Fibroblast of villous mesenchyme (primary cell): Measurements from ENCODE around the gene PTPN18. TPM values are rescaled to one million over a fixed set of nuclear protein-coding genes. Genes with fewer than 3 reads are reported as not detected.

Experiments used
- DNase-seq: peaks from one replicate; pipeline ENCODE4 v3.0.0-alpha.2; 2010; ENCODE audit warnings: low read depth
- H3K4me3 ChIP-seq: 2 replicates; pipeline ENCODE4 v1.5.1; 2011; ENCODE audit warnings: low read depth, mild to moderate bottlenecking, low read length
- total RNA-seq: library from RNA; depleted of rRNA; stranded (reverse); fragments of >200 nt; gene quantifications from 2 replicates; pipeline ENCODE4 v1.2.3, GENCODE V29; 2012
- TF ChIP-seq, protein P1 (sequence below): IDR thresholded peaks from 2 replicates; pipeline ENCODE4 v1.5.1; 2012; ENCODE audit warnings: low read depth, mild to moderate bottlenecking, low read length; ENCODE audit not compliant: insufficient read depth

The PTPN18 gene
- total RNA-seq, 1 donor = 17.7 TPM

DNA sequence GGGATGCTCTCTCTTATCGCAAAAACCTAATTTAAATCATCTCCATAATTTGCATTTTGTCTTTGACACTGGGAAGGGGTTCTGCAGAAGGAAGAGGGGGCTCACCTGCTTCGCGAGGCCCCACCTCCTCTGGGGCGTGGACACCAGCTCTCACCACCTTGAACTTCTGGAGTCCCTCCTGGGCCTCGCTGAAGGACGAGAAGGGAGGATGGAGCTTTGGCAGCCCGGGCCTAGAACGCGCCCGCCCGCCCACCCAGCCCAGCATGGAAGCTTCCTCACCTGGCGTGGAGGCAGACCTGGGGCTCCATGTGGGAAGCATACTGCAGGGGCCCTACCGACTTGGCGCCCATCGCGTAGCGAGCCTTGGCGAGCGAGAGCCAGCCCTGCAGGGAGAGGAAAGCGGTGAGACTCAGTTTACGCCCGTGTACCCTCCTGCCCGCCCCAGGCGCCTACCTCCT lies 14.3 kb upstream of the PTPN18 start:
- DNase-seq = no peak
- H3K4me3 ChIP-seq = peak overlapping the region; percentile 91
- TF ChIP-seq, protein P1, sequence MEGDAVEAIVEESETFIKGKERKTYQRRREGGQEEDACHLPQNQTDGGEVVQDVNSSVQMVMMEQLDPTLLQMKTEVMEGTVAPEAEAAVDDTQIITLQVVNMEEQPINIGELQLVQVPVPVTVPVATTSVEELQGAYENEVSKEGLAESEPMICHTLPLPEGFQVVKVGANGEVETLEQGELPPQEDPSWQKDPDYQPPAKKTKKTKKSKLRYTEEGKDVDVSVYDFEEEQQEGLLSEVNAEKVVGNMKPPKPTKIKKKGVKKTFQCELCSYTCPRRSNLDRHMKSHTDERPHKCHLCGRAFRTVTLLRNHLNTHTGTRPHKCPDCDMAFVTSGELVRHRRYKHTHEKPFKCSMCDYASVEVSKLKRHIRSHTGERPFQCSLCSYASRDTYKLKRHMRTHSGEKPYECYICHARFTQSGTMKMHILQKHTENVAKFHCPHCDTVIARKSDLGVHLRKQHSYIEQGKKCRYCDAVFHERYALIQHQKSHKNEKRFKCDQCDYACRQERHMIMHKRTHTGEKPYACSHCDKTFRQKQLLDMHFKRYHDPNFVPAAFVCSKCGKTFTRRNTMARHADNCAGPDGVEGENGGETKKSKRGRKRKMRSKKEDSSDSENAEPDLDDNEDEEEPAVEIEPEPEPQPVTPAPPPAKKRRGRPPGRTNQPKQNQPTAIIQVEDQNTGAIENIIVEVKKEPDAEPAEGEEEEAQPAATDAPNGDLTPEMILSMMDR = no peak

DNA sequence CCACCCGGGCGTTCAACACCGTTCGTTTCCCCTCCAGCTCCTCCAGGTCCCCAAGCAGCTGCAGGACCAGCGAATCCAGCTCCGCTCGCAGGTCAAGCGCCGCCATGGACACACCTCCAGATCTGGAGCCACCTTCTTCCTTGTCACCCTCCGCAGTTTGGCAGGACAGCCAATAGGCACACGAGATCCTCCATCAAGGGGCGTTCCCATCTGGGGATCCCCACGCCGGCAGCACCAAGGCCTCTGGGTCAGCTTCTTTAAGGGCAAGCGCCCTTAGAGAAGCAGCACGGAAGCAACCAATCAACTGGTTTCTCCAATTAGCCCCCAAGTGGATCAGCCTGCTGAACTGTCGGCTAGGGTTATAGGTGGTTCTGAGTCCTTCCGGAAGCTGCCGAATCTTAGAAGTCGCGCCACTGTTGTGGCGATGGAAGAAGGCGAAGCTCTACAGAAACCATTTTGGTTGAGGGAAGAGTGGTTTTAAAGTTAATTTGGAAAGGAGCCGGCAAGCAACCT lies 13.8 kb upstream of the PTPN18 start:
- peak; percentile 94 for DNase-seq
- peak overlapping the region; percentile 91 for H3K4me3 ChIP-seq
- TF ChIP-seq, protein P1 = no peak

DNA sequence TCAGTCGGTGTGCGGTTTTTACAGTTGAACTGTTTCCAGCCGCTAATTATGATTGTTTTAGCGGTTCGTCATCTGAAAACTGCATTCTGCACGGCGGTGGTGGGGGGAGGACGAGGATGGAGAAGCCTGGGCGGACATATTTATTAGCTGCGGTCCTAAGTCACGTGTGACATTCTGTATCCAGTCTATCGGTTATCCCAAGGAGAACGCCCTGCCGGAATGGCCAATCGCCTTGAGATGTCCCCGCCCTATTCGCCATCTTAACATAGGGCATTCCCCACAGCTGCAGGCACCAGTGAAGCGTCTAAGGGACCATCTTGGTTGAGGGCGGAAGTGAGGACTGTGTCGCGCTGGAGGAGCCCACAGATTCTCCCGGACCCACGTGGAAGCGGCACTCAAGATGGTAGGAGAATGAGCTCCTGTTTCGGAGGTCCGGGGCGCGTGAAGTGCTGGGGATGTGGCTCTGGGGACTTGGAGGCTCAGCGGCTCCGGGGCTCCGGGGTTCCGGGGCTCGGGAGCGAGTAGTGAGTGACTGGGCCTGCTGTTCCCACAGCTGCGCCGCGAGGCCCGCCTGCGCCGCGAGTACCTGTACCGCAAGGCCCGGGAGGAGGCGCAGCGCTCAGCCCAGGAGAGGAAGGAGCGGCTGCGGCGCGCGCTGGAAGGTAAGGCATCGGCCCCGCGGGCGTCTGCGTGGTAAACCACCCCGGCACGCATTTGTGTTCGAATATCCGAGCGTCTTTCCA lies 13.2 kb upstream of the PTPN18 start, which contains the start of gene IMP4:
Gene IMP4, plus strand, starts transcription at position 365 of the 743 bp plus-strand sequence. Its CDS starts 36 bp downstream, at position 401.
- TF ChIP-seq, protein P1 = peak; percentile 45
- H3K4me3 ChIP-seq = peak within 1 kb of the TSS; percentile 91
- peak; percentile 100 for DNase-seq

DNA sequence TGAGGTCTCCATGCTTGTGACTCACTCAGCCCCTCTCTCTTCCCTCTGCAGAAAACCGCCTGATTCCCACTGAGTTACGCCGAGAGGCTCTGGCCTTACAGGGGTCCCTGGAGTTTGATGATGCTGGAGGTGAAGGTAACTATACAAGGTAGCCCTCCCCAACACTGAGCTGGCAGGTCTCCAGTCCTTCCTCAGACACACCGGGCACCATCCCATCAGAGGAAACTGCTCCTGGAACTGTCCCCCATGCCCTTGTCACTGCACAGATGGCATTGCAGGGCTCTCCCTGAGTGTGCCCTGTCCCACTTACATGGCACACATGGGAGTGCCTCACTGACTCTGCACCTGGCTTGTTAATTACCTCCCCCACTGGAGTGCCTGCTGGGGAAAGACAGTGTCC lies 11.3 kb upstream of the PTPN18 start:
- no peak for DNase-seq
- TF ChIP-seq, protein P1 = no peak
- no peak overlapping the region for H3K4me3 ChIP-seq

DNA sequence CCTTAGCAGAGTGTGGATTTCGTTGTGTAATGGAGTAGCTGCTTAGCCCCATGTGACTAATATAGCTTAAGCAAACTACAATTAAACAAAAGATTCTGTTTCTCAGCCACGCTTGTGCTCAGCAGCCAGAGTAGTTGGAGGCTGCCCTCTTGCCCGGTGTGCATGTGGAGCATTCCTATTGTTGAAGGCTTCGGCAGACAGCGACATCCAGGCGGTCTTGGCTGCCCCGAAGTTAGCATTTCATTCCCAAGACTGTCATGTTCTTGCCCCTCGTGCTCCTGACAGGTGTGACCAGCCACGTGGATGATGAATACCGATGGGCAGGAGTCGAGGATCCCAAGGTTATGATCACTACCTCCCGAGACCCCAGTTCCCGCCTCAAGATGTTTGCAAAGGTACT lies 10.8 kb upstream of the PTPN18 start:
- H3K4me3 ChIP-seq = no peak overlapping the region
- no peak for DNase-seq
- TF ChIP-seq, protein P1 = no peak

DNA sequence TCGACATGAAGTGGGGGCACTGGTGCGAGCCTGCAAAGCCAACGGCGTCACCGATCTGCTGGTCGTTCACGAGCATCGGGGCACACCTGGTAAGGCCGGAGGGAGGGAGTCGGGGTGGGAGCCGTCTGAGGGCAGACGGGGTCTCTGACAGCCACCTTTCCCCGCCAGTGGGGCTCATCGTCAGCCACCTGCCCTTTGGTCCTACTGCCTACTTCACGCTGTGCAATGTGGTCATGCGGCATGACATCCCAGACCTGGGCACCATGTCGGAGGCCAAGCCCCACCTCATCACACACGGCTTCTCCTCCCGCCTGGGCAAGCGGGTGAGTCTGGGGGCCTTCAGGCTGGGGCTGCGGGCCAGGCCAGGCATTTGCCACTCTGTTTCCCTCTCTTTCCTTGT lies 10.2 kb upstream of the PTPN18 start:
- DNase-seq = no peak
- no peak overlapping the region for H3K4me3 ChIP-seq
- TF ChIP-seq, protein P1 = no peak
